A549 (cell line): ENCODE measurements around the gene HEXIM1. TPM values are rescaled to one million over a fixed set of nuclear protein-coding genes. Genes with fewer than 3 reads are reported as not detected.
A peak's percentile ranks its signal among the peaks of the same experiment; 100 is the strongest.

Experiments used
- ATAC-seq, 2 experiments: fragments of 200-7000 bp in 1 of 2; fragments of >200 bp in 1 of 2; cut with Nextera tagmentation in 1 of 2; cut with Tn5 transposase in 1 of 2; 3 replicates each; pipeline versions ENCODE4 v1.8.0 to v1.9.1; 2018 to 2020; ENCODE audit warnings: mild to moderate bottlenecking in 1 of 2, moderate library complexity in 1 of 2
- CTCF ChIA-PET: fragments of 300-600 bp; sonication (Branson Sonifier 250); formaldehyde crosslinking; extraction: SDS; loops from one replicate; lab custom pipeline; 2021; ENCODE audit warnings: antibody characterized with exemption, inconsistent platforms; lab: Yijun Ruan, JAX
- POLR2A ChIA-PET: fragments of 350-600 bp; formaldehyde crosslinking; extraction: SDS; loops from one replicate; lab custom pipeline; 2021; ENCODE audit warnings: antibody characterized with exemption, inconsistent platforms; lab: Yijun Ruan, JAX
- DNase-seq, 2 experiments: peaks; one replicate each; pipeline versions ENCODE4 v3.0.0 to v3.0.0-alpha.2; 2011 to 2016; ENCODE audit warnings: low read depth in 1 of 2, low spot score in 1 of 2
- FAIRE-seq: peaks from 2 replicates; lab custom pipeline; 2011; peaks lifted over from hg19 to GRCh38; lab: Jason Lieb, UNC
- H3K27ac ChIP-seq, 2 experiments: fragments of >200 bp; sonication (Bioruptor Twin); formaldehyde crosslinking; 3 replicates each; pipeline ENCODE4 v1.5.1; 2016 to 2017
- H3K4me1 ChIP-seq: fragments of >200 bp; sonication (Bioruptor Twin); formaldehyde crosslinking; 3 replicates; pipeline ENCODE4 v1.6.1; 2016
- H3K4me2 ChIP-seq: fragments of >200 bp; sonication (Bioruptor Twin); formaldehyde crosslinking; 3 replicates; pipeline ENCODE4 v1.6.1; 2016
- H3K4me3 ChIP-seq: fragments of >200 bp; sonication (Bioruptor Twin); formaldehyde crosslinking; 3 replicates; pipeline ENCODE4 v1.5.1; 2016
- H3K9me3 ChIP-seq: fragments of >200 bp; sonication (Bioruptor Twin); formaldehyde crosslinking; 3 replicates; pipeline ENCODE4 v1.6.1; 2016
- EHMT2 ChIP-seq: fragments of 200-600 bp; sonication (generic); IDR thresholded peaks from 2 replicates; pipeline ENCODE4 v1.6.1; 2016; ENCODE audit warnings: antibody characterized with exemption, low read depth, mild to moderate bottlenecking, moderate library complexity
- ESRRA ChIP-seq: fragments of 150-350 bp; IDR thresholded peaks from 2 replicates; pipeline ENCODE4 v1.6.1; 2014; ENCODE audit warnings: mild to moderate bottlenecking, low read length, borderline replicate concordance
- HDAC2 ChIP-seq: fragments of 200-600 bp; sonication (generic); IDR thresholded peaks from 2 replicates; pipeline ENCODE4 v1.6.1; 2016
- HOXA7 ChIP-seq: fragments of 250-450 bp; sonication (Bioruptor Pico); IDR thresholded peaks from 2 replicates; pipeline ENCODE4 v1.5.0; 2020; ENCODE audit warnings: mild to moderate bottlenecking, moderate library complexity
- HOXB5 ChIP-seq: fragments of 250-450 bp; sonication (Bioruptor Pico); IDR thresholded peaks from 2 replicates; pipeline ENCODE4 v1.5.0; 2020; ENCODE audit warnings: mild to moderate bottlenecking, moderate library complexity
- KDM1A ChIP-seq: fragments of 200-600 bp; sonication (generic); IDR thresholded peaks from 2 replicates; pipeline ENCODE4 v1.6.1; 2016; ENCODE audit warnings: low read depth, mild to moderate bottlenecking
- KDM5A ChIP-seq: fragments of 200-600 bp; sonication (generic); IDR thresholded peaks from 2 replicates; pipeline ENCODE4 v1.6.1; 2016; ENCODE audit warnings: antibody characterized with exemption, mild to moderate bottlenecking
- NFE2L2 ChIP-seq: fragments of 150-350 bp; conservative IDR thresholded peaks from 2 replicates; pipeline ENCODE4 v1.6.1; 2014; ENCODE audit warnings: low read length
- NPAS2 ChIP-seq: fragments of 250-450 bp; sonication (Bioruptor Pico); IDR thresholded peaks from 2 replicates; pipeline ENCODE4 v1.8.0; 2022; ENCODE audit warnings: mild to moderate bottlenecking, moderate library complexity, borderline replicate concordance
- NR3C1 ChIP-seq: fragments of >200 bp; sonication (Bioruptor Twin); formaldehyde crosslinking; IDR thresholded peaks from 3 replicates; pipeline ENCODE4 v1.6.1; 2017
- POLR2A ChIP-seq: IDR thresholded peaks from 2 replicates; pipeline ENCODE4 v1.6.1; 2012; ENCODE audit warnings: mild to moderate bottlenecking, low read length
- RAD21 ChIP-seq, 2 experiments: fragments of >200 bp in 1 of 2; sonication (Bioruptor Twin) in 1 of 2; formaldehyde crosslinking in 1 of 2; IDR thresholded peaks in 1 of 2; conservative IDR thresholded peaks in 1 of 2; 2 replicates in 1 of 2; 3 replicates in 1 of 2; pipeline ENCODE4 v1.6.1; 2012 to 2018; ENCODE audit warnings: inconsistent platforms in 1 of 2
- RCOR1 ChIP-seq: fragments of 150-350 bp; IDR thresholded peaks from 2 replicates; pipeline ENCODE4 v1.6.1; 2014; ENCODE audit warnings: antibody characterized with exemption, low read length, low read depth
- RFX5 ChIP-seq: fragments of 450-650 bp; IDR thresholded peaks from 2 replicates; pipeline ENCODE4 v1.7.1; 2014; ENCODE audit warnings: antibody characterized with exemption, mild to moderate bottlenecking, moderate library complexity
- SREBF2 ChIP-seq: fragments of 450-650 bp; IDR thresholded peaks from 2 replicates; pipeline ENCODE4 v1.6.1; 2014; ENCODE audit warnings: mild to moderate bottlenecking, moderate library complexity
- ZFP36 ChIP-seq: fragments of 450-650 bp; IDR thresholded peaks from 2 replicates; pipeline ENCODE4 v1.6.1; 2014; ENCODE audit warnings: borderline replicate concordance; ENCODE audit not compliant: partially characterized antibody
- ZNF302 ChIP-seq: fragments of 250-450 bp; sonication (Bioruptor Pico); IDR thresholded peaks from 2 replicates; pipeline ENCODE4 v1.9.0; 2021; ENCODE audit warnings: inconsistent platforms, mild to moderate bottlenecking, moderate library complexity
- WGBS: methylation state at CpG from one replicate; pipeline ENCODE4 v1.1.6; 2017; ENCODE audit errors: missing lambda C conversion rate; 5-methylcytosine and 5-hydroxymethylcytosine counted together
- polyA plus RNA-seq, 4 experiments: library from polyadenylated mRNA; depleted of rRNA in 3 of 4; stranded (reverse); fragments of >200 nt; fragmentation: RNase III in 1 of 4; extraction: RNeasy Plus Mini Kit Qiagen cat#74134 plus additional on column Dnase treatment in 1 of 4; gene quantifications; 2 replicates in 3 of 4; 3 replicates in 1 of 4; pipeline ENCODE4 v1.2.3, GENCODE V29; 2011 to 2017
- TF ChIP-seq, protein P1 (sequence below): fragments of 200-600 bp; sonication (generic); IDR thresholded peaks from 2 replicates; pipeline ENCODE4 v1.6.1; 2016; ENCODE audit warnings: antibody characterized with exemption, mild to moderate bottlenecking, moderate library complexity
- TF ChIP-seq, protein P2 (sequence below): fragments of 450-650 bp; IDR thresholded peaks from 2 replicates; pipeline ENCODE4 v1.6.1; 2014; ENCODE audit warnings: antibody characterized with exemption
- TF ChIP-seq, protein P3 (sequence below): fragments of >200 bp; sonication (Bioruptor Twin); formaldehyde crosslinking; IDR thresholded peaks from 3 replicates; pipeline ENCODE4 v1.5.1; 2016
- TF ChIP-seq, protein P4 (sequence below): fragments of 150-350 bp; IDR thresholded peaks from 2 replicates; pipeline ENCODE4 v1.6.1; 2014; ENCODE audit warnings: low read depth, mild to moderate bottlenecking, low read length

HEXIM1 gene
- polyA plus RNA-seq, 2 of the 4 experiments (the other 2 are of a cell fraction) = 54.0 to 143 TPM

DNA sequence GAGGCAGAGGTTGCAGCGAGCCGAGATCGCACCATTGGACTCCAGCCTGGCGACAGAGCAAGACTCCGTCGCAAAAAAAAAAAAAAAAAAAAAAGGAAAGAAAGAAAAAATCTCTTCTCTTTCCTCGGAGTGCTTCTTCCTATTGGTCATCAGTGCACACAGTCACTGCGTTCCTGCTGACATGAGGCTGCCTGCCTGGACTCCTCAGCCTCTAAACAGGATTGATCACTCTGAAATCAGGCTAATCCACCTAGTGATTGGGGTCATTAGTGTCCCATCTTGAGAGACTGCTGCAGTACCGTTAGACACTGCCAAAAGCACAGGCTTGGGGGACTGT is 46.8 kb upstream of the HEXIM1 start:
- POLR2A ChIA-PET = no interaction called here
- FAIRE-seq (no peak), ATAC-seq (no peak), DNase-seq (no peak)
- 90% methylated on average over 9 of the region's 9 CpGs for WGBS
- Histone ChIP-seq H3K27ac (no peak overlapping the region), H3K4me2 (no peak overlapping the region), H3K9me3 (no peaks in the 10 kb centered on the region), H3K4me1 (peaks cover 7% of the 10 kb centered on the region; the same call in 2 of the 3 replicates), H3K4me3 (no peak overlapping the region)
- TF ChIP-seq RFX5 = no peak
- no peak for TF ChIP-seq SREBF2
- TF ChIP-seq, protein P1, sequence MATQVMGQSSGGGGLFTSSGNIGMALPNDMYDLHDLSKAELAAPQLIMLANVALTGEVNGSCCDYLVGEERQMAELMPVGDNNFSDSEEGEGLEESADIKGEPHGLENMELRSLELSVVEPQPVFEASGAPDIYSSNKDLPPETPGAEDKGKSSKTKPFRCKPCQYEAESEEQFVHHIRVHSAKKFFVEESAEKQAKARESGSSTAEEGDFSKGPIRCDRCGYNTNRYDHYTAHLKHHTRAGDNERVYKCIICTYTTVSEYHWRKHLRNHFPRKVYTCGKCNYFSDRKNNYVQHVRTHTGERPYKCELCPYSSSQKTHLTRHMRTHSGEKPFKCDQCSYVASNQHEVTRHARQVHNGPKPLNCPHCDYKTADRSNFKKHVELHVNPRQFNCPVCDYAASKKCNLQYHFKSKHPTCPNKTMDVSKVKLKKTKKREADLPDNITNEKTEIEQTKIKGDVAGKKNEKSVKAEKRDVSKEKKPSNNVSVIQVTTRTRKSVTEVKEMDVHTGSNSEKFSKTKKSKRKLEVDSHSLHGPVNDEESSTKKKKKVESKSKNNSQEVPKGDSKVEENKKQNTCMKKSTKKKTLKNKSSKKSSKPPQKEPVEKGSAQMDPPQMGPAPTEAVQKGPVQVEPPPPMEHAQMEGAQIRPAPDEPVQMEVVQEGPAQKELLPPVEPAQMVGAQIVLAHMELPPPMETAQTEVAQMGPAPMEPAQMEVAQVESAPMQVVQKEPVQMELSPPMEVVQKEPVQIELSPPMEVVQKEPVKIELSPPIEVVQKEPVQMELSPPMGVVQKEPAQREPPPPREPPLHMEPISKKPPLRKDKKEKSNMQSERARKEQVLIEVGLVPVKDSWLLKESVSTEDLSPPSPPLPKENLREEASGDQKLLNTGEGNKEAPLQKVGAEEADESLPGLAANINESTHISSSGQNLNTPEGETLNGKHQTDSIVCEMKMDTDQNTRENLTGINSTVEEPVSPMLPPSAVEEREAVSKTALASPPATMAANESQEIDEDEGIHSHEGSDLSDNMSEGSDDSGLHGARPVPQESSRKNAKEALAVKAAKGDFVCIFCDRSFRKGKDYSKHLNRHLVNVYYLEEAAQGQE = no peak
- TF ChIP-seq KDM1A = no peak
- no peak for TF ChIP-seq NR3C1
- CTCF ChIA-PET = interaction anchor here (4.9 to 30.6 kb wide), 5 partner anchors 7 to 32 kb away, joined by 64 to 742 read pairs (median 109); partner anchors contain the start of genes ACBD4 and PLCD3

DNA sequence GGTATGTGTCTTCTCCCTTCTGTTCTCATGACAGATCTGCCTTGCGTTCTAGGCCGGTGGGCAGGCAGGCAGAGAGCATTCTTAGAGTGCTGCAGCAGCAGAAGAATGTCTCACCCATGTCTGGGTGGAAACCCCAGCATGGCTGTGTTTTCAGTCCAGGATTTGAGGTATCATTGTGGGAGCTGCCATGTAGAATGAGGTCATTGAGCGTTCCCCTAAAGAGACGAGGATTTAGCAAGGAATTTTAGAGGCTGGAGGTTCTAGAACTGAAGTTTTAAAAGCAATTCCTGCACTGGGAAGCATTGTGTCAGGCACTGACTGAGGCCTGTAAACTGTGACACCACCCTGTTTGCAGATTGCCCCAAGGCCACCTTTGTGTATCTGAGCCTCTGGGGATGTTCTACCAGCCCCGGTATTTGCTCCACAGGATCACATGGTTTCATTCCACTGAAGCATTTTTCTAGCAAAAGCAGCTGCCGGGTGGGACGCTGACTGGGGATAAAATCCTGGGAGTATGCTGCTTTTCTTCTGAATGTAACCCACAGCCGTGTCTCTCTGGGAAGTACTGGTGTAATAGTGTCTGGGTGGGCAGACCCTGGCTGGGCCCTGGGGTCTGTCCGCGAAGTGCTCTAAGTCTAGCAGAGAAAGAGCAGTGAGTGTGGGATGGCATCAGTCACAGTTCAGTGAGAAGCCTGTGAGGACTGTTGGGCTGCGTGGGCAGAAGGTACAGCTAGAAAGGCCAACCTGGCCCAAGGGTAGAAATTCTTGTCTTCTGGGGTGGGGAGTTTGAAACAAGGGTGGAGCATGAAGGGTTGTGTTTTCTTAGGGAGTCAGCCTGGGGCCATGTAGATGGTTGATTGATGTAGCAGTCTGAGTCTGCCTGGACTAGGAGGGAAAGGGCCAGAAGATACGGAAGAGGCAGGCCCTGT is 46.1 kb upstream of the HEXIM1 start:
- no peak for ATAC-seq
- Histone ChIP-seq H3K4me2 (no peak overlapping the region), H3K4me3 (no peak overlapping the region), H3K4me1 (peaks cover 7% of the 10 kb centered on the region; the same call in 2 of the 3 replicates), H3K9me3 (no peaks in the 10 kb centered on the region), H3K27ac (peak overlapping the region in 1 of 2 experiments; percentile 22; a peak in 1 of 6 replicates)
- DNase-seq = no peak
- ChIA-PET POLR2A (no interaction called here), CTCF (interaction anchor here (1.0 to 30.6 kb wide), 7 partner anchors 7 to 133 kb away, joined by 3 to 742 read pairs (median 64); partner anchors contain the start of genes ACBD4 and PLCD3)
- no peak for FAIRE-seq
- WGBS = 89% methylated on average over 12 of the region's 12 CpGs
- TF ChIP-seq, protein P2, sequence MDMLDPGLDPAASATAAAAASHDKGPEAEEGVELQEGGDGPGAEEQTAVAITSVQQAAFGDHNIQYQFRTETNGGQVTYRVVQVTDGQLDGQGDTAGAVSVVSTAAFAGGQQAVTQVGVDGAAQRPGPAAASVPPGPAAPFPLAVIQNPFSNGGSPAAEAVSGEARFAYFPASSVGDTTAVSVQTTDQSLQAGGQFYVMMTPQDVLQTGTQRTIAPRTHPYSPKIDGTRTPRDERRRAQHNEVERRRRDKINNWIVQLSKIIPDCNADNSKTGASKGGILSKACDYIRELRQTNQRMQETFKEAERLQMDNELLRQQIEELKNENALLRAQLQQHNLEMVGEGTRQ = no peak
- TF ChIP-seq, protein P3, sequence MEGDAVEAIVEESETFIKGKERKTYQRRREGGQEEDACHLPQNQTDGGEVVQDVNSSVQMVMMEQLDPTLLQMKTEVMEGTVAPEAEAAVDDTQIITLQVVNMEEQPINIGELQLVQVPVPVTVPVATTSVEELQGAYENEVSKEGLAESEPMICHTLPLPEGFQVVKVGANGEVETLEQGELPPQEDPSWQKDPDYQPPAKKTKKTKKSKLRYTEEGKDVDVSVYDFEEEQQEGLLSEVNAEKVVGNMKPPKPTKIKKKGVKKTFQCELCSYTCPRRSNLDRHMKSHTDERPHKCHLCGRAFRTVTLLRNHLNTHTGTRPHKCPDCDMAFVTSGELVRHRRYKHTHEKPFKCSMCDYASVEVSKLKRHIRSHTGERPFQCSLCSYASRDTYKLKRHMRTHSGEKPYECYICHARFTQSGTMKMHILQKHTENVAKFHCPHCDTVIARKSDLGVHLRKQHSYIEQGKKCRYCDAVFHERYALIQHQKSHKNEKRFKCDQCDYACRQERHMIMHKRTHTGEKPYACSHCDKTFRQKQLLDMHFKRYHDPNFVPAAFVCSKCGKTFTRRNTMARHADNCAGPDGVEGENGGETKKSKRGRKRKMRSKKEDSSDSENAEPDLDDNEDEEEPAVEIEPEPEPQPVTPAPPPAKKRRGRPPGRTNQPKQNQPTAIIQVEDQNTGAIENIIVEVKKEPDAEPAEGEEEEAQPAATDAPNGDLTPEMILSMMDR = no peak
- no peak for TF ChIP-seq RCOR1
- TF ChIP-seq, protein P4, sequence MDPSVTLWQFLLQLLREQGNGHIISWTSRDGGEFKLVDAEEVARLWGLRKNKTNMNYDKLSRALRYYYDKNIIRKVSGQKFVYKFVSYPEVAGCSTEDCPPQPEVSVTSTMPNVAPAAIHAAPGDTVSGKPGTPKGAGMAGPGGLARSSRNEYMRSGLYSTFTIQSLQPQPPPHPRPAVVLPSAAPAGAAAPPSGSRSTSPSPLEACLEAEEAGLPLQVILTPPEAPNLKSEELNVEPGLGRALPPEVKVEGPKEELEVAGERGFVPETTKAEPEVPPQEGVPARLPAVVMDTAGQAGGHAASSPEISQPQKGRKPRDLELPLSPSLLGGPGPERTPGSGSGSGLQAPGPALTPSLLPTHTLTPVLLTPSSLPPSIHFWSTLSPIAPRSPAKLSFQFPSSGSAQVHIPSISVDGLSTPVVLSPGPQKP = no peak
- TF ChIP-seq POLR2A = no peak
- no peak for TF ChIP-seq KDM5A
- no peak for TF ChIP-seq ZNF302 (CRISPR knock-in tag)

DNA sequence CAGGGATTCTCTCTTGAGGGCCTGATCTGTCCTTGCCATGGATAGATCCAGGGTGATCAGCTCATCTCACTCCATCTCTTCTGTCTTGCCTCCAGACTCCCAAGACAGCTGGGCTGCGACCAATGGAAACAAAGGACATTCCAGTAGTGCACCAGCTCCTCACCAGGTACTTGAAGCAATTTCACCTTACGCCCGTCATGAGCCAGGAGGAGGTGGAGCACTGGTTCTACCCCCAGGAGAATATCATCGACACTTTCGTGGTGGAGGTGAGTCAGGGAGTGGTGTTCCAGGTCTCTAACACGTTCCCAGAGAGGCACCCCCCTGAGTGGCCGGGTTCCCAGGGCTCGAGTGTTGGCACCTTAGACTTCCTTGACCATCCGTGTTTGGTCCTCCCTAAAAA is 45.4 kb upstream of the HEXIM1 start:
- ChIA-PET POLR2A (no interaction called here), CTCF (interaction anchor here (0.6 to 30.6 kb wide), 8 partner anchors 8 to 192 kb away, joined by 3 to 742 read pairs (median 14); partner anchors contain the start of genes ACBD4 and PLCD3)
- FAIRE-seq (no peak), DNase-seq (no peak), ATAC-seq (no peak)
- H3K4me1 ChIP-seq = peaks cover 7% of the 10 kb centered on the region; the same call in 2 of the 3 replicates
- WGBS = 90% methylated on average over 9 of the region's 9 CpGs
- no peaks in the 10 kb centered on the region for H3K9me3 ChIP-seq
- TF ChIP-seq NPAS2 (CRISPR knock-in tag) (no peak), HDAC2 (no peak), NFE2L2 (no peak), HOXB5 (no peak), ZFP36 (no peak), HOXA7 (CRISPR knock-in tag) (no peak), ESRRA (no peak), RAD21 (conservative IDR thresholded peaks at IDR 0.05 in 1 of 2, IDR thresholded peaks at IDR 0.05 in 1 of 2) (no peak), EHMT2 (no peak)
- H3K27ac ChIP-seq = no peak overlapping the region
- no peak overlapping the region for H3K4me2 ChIP-seq
- H3K4me3 ChIP-seq = no peak overlapping the region
